Panc1 (cell line): ENCODE data around the gene SRC. TPM values are rescaled to one million over a fixed set of nuclear protein-coding genes. Genes with fewer than 3 reads are reported as not detected.

Experiments used
- ATAC-seq: fragments of 200-7000 bp; cut with Tn5 transposase; 2 replicates; pipeline ENCODE4 v1.9.1; 2020; ENCODE audit warnings: mild to moderate bottlenecking, moderate library complexity
- BruUV-seq: library from RNA; stranded (reverse); fragments of 400-500 nt; replicated peaks from 2 replicates; lab custom pipeline; 2021; lab: Mats Ljungman, UMichigan
- CTCF ChIA-PET: fragments of 300-600 bp; sonication (Branson Sonifier 250); formaldehyde crosslinking; loops from one replicate; lab custom pipeline; 2022; ENCODE audit warnings: antibody characterized with exemption; lab: Charles Lee
- POLR2A ChIA-PET: fragments of 300-600 bp; sonication (Branson Sonifier 250); formaldehyde crosslinking; loops from one replicate; lab custom pipeline; 2022; ENCODE audit warnings: antibody characterized with exemption; lab: Charles Lee
- DNase-seq: peaks from one replicate; pipeline ENCODE4 v3.0.0-alpha.2; 2010; ENCODE audit warnings: low read depth, low spot score
- H3K27ac ChIP-seq: 2 replicates; pipeline ENCODE4 v1.5.1; 2011; ENCODE audit warnings: mild to moderate bottlenecking, low read length, inconsistent platforms
- H3K27me3 ChIP-seq: fragments of 200-500 bp; sonication (Bioruptor generic); 2 replicates; pipeline ENCODE4 v1.6.0; 2014; ENCODE audit warnings: low read length, inconsistent platforms; ENCODE audit not compliant: control insufficient read depth, insufficient read depth
- H3K36me3 ChIP-seq: fragments of 200-500 bp; sonication (Bioruptor generic); 2 replicates; pipeline ENCODE4 v1.5.1; 2014; ENCODE audit warnings: inconsistent platforms, mild to moderate bottlenecking, low read length, moderate library complexity; ENCODE audit not compliant: control insufficient read depth, insufficient read depth
- H3K4me1 ChIP-seq: 2 replicates; pipeline ENCODE4 v1.5.1; 2011; ENCODE audit warnings: inconsistent platforms, mild to moderate bottlenecking, low read length, moderate library complexity; ENCODE audit not compliant: control insufficient read depth, insufficient read depth
- H3K4me3 ChIP-seq, 2 experiments: 2 replicates each; pipeline ENCODE4 v1.5.1; 2011 to 2012; ENCODE audit warnings: low read depth in 2 of 2, low read length in 2 of 2, mild to moderate bottlenecking in 2 of 2, inconsistent platforms in 1 of 2, moderate library complexity in 1 of 2
- H3K9me3 ChIP-seq: fragments of 200-500 bp; sonication (Bioruptor generic); 2 replicates; pipeline ENCODE4 v1.5.1; 2014; ENCODE audit warnings: low read depth, mild to moderate bottlenecking, inconsistent platforms, low read length, moderate library complexity; ENCODE audit not compliant: control insufficient read depth, insufficient read depth
- POLR2AphosphoS5 ChIP-seq: IDR thresholded peaks from 2 replicates; pipeline ENCODE4 v1.6.1; 2012; ENCODE audit warnings: mild to moderate bottlenecking, low read depth, low read length, moderate library complexity
- REST ChIP-seq, 2 experiments: IDR thresholded peaks; 2 replicates each; pipeline ENCODE4 v1.6.1; 2011 to 2012; ENCODE audit warnings: low read depth in 2 of 2, control low read depth in 1 of 2, low read length in 1 of 2, mild to moderate bottlenecking in 1 of 2, moderate library complexity in 1 of 2; ENCODE audit not compliant: insufficient read depth in 1 of 2
- SIN3A ChIP-seq: IDR thresholded peaks from 2 replicates; pipeline ENCODE4 v1.6.1; 2012; ENCODE audit warnings: low read depth, mild to moderate bottlenecking, low read length, moderate library complexity, borderline replicate concordance; ENCODE audit not compliant: insufficient read depth
- TCF7L2 ChIP-seq: IDR thresholded peaks from 2 replicates; pipeline ENCODE4 v1.6.1; 2011; ENCODE audit warnings: mild to moderate bottlenecking, low read depth, low read length, inconsistent platforms
- in situ Hi-C: cut with HindIII; loops from 2 replicates; pipeline ENCODE4 v1.10.0; 2016; ENCODE audit warnings: low sequenced_read_pairs, low pct_unique_long_range_greater_than_20kb
- intact Hi-C: fragments of 100-400 bp; cut with micrococcal nuclease; formaldehyde crosslinking; loops from one replicate; pipeline ENCODE4 v1.10.0; 2022; ENCODE audit not compliant: unreplicated experiment
- total RNA-seq: library from RNA; stranded (reverse); gene quantifications from one replicate; pipeline ENCODE4 v1.2.1, GENCODE V29; 2021; ENCODE audit not compliant: unreplicated experiment
- TF ChIP-seq, protein P1 (sequence below): fragments of 450-650 bp; IDR thresholded peaks from 2 replicates; pipeline ENCODE4 v1.5.1; 2017; ENCODE audit warnings: mild to moderate bottlenecking

SRC gene
- total RNA-seq, 1 experiment from 2014 or later, result 24.9 TPM

DNA sequence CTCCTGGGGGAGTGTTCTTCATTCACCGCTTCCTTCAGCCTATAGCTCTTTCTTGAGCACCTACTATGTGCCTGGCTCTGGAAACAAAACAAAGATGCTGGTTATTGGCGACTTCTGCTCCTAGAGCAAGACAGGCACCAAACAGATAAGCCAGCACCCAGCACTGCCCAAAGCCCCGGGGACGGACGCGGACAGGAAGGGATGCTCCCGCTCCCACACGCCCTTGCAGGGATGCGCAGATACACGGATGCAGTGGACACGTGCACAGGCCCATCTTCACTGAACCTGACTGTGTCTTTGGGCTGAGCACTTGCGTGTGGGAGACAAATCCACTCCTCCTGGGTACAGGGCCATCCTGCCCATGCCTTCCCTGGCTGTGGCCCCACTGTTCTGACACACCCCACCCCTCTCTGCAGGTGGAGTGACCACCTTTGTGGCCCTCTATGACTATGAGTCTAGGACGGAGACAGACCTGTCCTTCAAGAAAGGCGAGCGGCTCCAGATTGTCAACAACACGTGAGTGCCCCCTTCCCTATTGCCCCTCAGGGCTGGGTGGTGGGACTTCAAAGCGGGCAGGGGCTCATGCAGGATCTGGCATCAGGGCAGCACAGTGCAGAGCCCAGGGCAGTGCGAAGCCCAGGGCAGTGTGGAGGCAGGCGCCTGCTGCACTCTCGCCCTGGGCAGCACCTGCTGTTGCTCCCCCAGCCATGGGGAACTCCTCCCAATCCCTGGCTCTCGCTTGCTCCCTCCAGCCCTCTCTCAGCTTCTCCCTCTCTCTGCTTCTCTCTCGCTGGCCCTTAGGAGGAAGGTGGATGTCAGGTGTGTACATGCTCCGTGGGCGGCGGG, 39.9 kb downstream of the SRC start:
- ATAC-seq (no peak), DNase-seq (no peak)
- ChIA-PET POLR2A (no interaction called here), CTCF (no interaction called here)
- no peak for TF ChIP-seq REST (IDR thresholded peaks at IDR 0.05; ENCODE audit: insufficient read depth in 1 of 2, low read depth in 2 of 2, low read length in 1 of 2)
- no peak for TF ChIP-seq TCF7L2
- TF ChIP-seq, protein P1, sequence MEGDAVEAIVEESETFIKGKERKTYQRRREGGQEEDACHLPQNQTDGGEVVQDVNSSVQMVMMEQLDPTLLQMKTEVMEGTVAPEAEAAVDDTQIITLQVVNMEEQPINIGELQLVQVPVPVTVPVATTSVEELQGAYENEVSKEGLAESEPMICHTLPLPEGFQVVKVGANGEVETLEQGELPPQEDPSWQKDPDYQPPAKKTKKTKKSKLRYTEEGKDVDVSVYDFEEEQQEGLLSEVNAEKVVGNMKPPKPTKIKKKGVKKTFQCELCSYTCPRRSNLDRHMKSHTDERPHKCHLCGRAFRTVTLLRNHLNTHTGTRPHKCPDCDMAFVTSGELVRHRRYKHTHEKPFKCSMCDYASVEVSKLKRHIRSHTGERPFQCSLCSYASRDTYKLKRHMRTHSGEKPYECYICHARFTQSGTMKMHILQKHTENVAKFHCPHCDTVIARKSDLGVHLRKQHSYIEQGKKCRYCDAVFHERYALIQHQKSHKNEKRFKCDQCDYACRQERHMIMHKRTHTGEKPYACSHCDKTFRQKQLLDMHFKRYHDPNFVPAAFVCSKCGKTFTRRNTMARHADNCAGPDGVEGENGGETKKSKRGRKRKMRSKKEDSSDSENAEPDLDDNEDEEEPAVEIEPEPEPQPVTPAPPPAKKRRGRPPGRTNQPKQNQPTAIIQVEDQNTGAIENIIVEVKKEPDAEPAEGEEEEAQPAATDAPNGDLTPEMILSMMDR, result no peak
- no peak for TF ChIP-seq POLR2AphosphoS5
- TF ChIP-seq SIN3A, result no peak
- Histone ChIP-seq H3K4me1 (peaks cover 1% of the 10 kb centered on the region; the same call in 1 of the 2 replicates), H3K27me3 (no peaks in the 10 kb centered on the region), H3K4me3 (no peak overlapping the region), H3K9me3 (no peaks in the 10 kb centered on the region), H3K27ac (no peak overlapping the region), H3K36me3 (no peaks in the 10 kb centered on the region)
- intact Hi-C loops (no loop called here), in situ Hi-C loops (no loop called here)
- BruUV-seq, result no TSS peak

- DNase-seq, result no peak
- POLR2A ChIA-PET, result no interaction called here
- no peak overlapping the region for H3K27ac ChIP-seq
- intact Hi-C loops, result no loop called here
- TF ChIP-seq, protein P1, result no peak
- TF ChIP-seq POLR2AphosphoS5 (no peak), SIN3A (no peak), REST (IDR thresholded peaks at IDR 0.05; ENCODE audit: insufficient read depth in 1 of 2, low read depth in 2 of 2, low read length in 1 of 2) (no peak), TCF7L2 (no peak)
- H3K9me3 ChIP-seq, result no peaks in the 10 kb centered on the region
- no peaks in the 10 kb centered on the region for H3K4me1 ChIP-seq
- H3K27me3 ChIP-seq, result no peaks in the 10 kb centered on the region
- in situ Hi-C loops, result no loop called here
- CTCF ChIA-PET, result no interaction called here
- H3K4me3 ChIP-seq, result no peak overlapping the region
- ATAC-seq, result no peak
- H3K36me3 ChIP-seq, result no peaks in the 10 kb centered on the region
- no TSS peak for BruUV-seq
These were observed 40.7 kb downstream of the SRC start for GRCh38 chr20:37386505-37387251.
